ENCODE measurements around the gene CHKB. TPM values are rescaled to one million over a fixed set of nuclear protein-coding genes. Genes with fewer than 3 reads are reported as not detected.
A peak's percentile ranks its signal among the peaks of the same experiment; 100 is the strongest.

CHKB gene
- total and polyA plus RNA-seq, 7 donors, result 11.5 to 25.2 (median 13.6) TPM

DNA sequence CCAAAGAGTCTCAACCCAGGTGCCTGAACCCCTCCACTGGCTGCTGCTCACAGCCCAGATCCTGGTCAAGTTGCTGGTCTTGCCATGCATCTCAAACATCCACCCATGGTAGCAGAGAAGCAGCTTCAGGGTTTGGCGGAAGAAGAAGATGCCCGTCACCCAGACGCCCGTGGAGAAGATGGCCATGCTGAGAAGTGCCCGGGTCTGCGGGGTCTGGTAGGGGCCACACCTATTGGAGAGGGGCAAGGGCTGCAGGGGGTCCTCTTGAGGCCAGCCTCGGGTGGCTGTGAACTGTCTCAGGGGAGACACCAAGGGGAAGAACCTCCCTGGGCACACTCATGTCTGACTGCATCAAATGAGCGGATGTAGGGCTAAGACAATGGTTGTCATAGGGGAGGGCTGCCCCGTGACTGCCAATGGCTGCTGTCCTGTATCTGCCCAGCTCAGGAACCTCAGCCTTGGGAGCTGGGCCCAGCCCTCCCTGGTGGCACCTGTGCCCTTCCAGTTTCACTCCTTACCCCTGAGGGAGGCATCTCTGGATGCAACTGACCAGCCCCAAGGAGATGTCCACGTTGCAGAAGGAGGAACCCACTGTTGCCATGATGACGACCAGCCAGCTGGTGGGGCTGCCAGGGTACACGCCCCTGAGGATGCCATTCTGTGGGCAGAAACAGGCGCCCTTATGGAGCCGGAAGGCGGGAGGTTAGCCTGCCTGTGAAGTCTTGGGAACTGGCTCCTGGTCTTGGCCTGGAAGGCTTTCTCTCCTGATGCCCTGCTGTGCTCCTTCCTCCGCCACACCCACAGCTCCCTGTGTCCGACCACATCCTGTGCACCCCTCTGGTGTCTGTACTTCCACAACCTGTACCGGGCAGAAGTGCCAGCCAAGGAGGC lies 5.6 kb downstream of the CHKB start:
- H3K9me3 ChIP-seq, result no peaks in the 10 kb centered on the region
- TF ChIP-seq, protein P1, sequence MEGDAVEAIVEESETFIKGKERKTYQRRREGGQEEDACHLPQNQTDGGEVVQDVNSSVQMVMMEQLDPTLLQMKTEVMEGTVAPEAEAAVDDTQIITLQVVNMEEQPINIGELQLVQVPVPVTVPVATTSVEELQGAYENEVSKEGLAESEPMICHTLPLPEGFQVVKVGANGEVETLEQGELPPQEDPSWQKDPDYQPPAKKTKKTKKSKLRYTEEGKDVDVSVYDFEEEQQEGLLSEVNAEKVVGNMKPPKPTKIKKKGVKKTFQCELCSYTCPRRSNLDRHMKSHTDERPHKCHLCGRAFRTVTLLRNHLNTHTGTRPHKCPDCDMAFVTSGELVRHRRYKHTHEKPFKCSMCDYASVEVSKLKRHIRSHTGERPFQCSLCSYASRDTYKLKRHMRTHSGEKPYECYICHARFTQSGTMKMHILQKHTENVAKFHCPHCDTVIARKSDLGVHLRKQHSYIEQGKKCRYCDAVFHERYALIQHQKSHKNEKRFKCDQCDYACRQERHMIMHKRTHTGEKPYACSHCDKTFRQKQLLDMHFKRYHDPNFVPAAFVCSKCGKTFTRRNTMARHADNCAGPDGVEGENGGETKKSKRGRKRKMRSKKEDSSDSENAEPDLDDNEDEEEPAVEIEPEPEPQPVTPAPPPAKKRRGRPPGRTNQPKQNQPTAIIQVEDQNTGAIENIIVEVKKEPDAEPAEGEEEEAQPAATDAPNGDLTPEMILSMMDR (IDR thresholded peaks at IDR 0.05), result no peak
- H3K27ac ChIP-seq, result peak overlapping the region; percentile 89
- H3K4me3 ChIP-seq, result peak overlapping the region; percentile 72
- no peaks in the 10 kb centered on the region for H3K27me3 ChIP-seq (ENCODE audit: insufficient read depth in 3 of 3, low read length in 2 of 3)
- DNase-seq (no peak), ATAC-seq (no peak)
- H3K4me1 ChIP-seq, result peaks cover 30% of the 10 kb centered on the region
- intact Hi-C loops (cut with DNase I), result loop anchor here (5.0 kb wide), 2 partner anchors 45 to 70 kb away; partner anchors contain the start of genes LMF2 (in 2 of the 2) and NCAPH2 (in 2 of the 2)
- H3K36me3 ChIP-seq (ENCODE audit: insufficient read depth in 1 of 2, low read depth in 1 of 2), result peaks cover 0 to 59% of the 10 kb centered on the region in 2 donors
- 59 to 72% (median 66%) methylated on average over 18 of the region's 18 CpGs for WGBS, 3 donors

DNA sequence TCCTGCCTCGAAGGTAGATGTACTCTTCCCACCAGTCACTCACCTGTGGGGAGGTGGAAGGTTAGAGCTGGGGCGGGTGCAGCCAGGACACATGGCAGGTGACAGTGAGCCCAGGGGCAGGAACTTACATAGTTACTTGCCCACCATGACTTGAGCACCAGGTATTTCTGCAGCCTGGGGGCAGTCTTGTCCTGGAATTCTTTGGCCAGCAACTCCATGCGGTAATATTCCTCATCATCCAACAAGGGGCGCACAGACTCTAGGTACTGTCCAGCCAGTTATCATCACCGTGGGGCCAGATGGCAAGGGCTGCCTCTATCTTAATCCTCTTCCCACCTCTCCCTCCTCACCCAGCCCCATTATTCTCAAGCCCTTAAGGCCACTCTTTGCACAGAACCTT lies 6.6 kb downstream of the CHKB start:
- Histone ChIP-seq H3K4me3 (no peak overlapping the region), H3K27ac (no peak overlapping the region), H3K4me1 (peaks cover 25% of the 10 kb centered on the region), H3K27me3 (ENCODE audit: insufficient read depth in 3 of 3, low read length in 2 of 3) (no peaks in the 10 kb centered on the region), H3K36me3 (ENCODE audit: insufficient read depth in 1 of 2, low read depth in 1 of 2) (peaks cover 0 to 69% of the 10 kb centered on the region in 2 donors), H3K9me3 (no peaks in the 10 kb centered on the region)
- TF ChIP-seq, protein P1 (IDR thresholded peaks at IDR 0.05), result peak; percentile 20
- peak in 2 of 4 donors; percentile 9 to 23 for ATAC-seq
- 45 to 53% (median 47%) methylated on average over 5 of the region's 5 CpGs for WGBS, 3 donors
- DNase-seq, result no peak
- intact Hi-C loops (cut with DNase I), result loop anchor here (5.0 kb wide), 2 partner anchors 46 to 69 kb away; partner anchors contain the start of genes LMF2 (in 2 of the 2) and NCAPH2 (in 2 of the 2)

DNA sequence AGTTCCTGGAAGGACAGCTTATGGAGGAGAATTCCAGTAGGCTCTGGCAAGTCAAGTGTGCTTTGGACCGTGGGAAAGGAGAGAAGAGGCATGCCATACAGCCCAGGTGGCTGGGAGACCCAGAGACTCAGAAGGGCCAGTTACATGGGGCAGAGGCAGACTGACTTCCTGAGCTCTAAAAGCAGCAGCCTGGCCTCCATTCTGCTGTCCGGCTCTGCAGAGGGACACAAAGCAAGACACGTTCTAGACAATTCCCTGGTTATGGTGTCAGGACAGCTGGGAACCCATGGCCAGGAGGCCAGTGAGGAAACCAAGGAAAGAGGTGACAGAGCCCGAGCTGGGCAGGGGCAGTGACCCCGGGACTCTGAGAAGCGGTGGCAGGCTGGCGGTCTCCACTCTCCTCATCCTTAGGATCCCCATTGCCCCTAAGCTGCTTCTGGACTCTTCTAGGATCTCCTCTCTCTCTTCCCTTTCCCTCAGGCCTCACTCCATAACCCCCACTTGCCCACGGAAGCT lies 7.2 kb downstream of the CHKB start:
- no peak overlapping the region for H3K27ac ChIP-seq
- 72 to 77% (median 77%) methylated on average over 6 to 8 of the region's 8 CpGs for WGBS, 3 donors

DNA sequence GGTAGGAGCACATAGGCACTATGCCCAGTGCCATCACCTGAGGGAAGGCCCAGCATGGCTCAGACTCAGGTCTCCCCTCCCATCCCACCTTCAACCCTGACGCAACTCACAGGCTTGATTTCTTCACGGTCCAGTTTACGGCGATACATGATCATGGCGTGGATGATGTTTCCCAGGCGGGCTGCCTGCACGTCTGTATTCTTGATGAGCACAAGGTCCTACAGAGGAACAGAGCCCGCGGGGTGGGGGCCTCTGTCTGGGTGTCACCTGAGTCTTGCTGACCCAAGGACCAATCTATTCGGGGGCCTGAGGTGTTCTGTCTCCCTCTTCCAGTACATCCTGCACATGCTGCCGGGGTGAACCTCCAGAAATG lies 8.3 kb downstream of the CHKB start:
- WGBS, 3 donors, result 76 to 81% (median 76%) methylated on average over 11 of the region's 11 CpGs
- intact Hi-C loops (cut with DNase I), result no loop called here
- H3K4me3 ChIP-seq, result no peak overlapping the region
- no peak overlapping the region for H3K27ac ChIP-seq
- H3K27me3 ChIP-seq (ENCODE audit: insufficient read depth in 3 of 3, low read length in 2 of 3), result no peaks in the 10 kb centered on the region
- DNase-seq (no peak), ATAC-seq (no peak)
- H3K4me1 ChIP-seq, result peaks cover 22% of the 10 kb centered on the region
- TF ChIP-seq, protein P1 (IDR thresholded peaks at IDR 0.05), result no peak
- H3K36me3 ChIP-seq (ENCODE audit: insufficient read depth in 1 of 2, low read depth in 1 of 2), result peaks cover 0 to 77% of the 10 kb centered on the region in 2 donors
- no peaks in the 10 kb centered on the region for H3K9me3 ChIP-seq

More for the DNA sequence above, 7.2 kb downstream of the CHKB start:
- TF ChIP-seq, protein P1 (IDR thresholded peaks at IDR 0.05), result no peak
- ATAC-seq, result no peak
- intact Hi-C loops (cut with DNase I), result loop anchor here (5.0 kb wide), 2 partner anchors 47 to 68 kb away; partner anchors contain the start of genes LMF2 (in 2 of the 2) and NCAPH2 (in 2 of the 2)
- Histone ChIP-seq H3K4me1 (peaks cover 23% of the 10 kb centered on the region), H3K36me3 (ENCODE audit: insufficient read depth in 1 of 2, low read depth in 1 of 2) (peaks cover 0 to 75% of the 10 kb centered on the region in 2 donors), H3K9me3 (no peaks in the 10 kb centered on the region), H3K4me3 (no peak overlapping the region), H3K27me3 (ENCODE audit: insufficient read depth in 3 of 3, low read length in 2 of 3) (no peaks in the 10 kb centered on the region)
- no peak for DNase-seq
